ENCODE data around the gene C1orf53. TPM values are rescaled to one million over a fixed set of nuclear protein-coding genes. Genes with fewer than 3 reads are reported as not detected.

The C1orf53 gene
- total and polyA plus RNA-seq, 9 of the 15 experiments (the other 6 are each of a cell fraction or from before 2014, with no cell fraction given), result 0.31 to 3.2 (median 2.3) TPM

DNA sequence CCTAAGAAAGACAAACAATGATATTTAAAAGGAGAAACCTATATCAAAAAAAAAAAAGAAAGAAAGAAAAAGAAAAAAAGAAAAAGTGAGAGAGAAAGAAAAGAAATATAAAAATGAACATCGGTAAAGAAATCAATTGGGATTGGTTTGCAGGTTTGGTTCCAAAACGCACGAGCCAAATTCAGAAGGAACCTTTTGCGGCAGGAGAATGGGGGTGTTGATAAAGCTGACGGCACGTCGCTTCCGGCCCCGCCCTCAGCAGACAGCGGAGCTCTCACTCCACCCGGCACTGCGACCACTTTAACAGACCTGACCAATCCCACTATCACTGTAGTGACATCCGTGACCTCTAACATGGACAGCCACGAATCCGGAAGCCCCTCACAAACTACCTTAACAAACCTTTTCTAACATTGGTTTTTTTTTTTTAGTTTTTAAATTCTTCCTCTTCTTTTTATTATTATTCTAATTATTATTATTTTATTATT is 26.5 kb downstream of the C1orf53 start (continued):
- no peak for TF ChIP-seq ZC3H4 (CRISPR knock-in tag; IDR thresholded peaks at IDR 0.05; ENCODE audit: borderline replicate concordance)
- no peak for TF ChIP-seq ZNF184 (CRISPR knock-in tag; IDR thresholded peaks at IDR 0.05)
- TF ChIP-seq, protein P1, sequence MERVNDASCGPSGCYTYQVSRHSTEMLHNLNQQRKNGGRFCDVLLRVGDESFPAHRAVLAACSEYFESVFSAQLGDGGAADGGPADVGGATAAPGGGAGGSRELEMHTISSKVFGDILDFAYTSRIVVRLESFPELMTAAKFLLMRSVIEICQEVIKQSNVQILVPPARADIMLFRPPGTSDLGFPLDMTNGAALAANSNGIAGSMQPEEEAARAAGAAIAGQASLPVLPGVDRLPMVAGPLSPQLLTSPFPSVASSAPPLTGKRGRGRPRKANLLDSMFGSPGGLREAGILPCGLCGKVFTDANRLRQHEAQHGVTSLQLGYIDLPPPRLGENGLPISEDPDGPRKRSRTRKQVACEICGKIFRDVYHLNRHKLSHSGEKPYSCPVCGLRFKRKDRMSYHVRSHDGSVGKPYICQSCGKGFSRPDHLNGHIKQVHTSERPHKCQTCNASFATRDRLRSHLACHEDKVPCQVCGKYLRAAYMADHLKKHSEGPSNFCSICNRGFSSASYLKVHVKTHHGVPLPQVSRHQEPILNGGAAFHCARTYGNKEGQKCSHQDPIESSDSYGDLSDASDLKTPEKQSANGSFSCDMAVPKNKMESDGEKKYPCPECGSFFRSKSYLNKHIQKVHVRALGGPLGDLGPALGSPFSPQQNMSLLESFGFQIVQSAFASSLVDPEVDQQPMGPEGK (CRISPR knock-in tag; IDR thresholded peaks at IDR 0.05; ENCODE audit: borderline replicate concordance), result no peak
- TF ChIP-seq ZFPM2 (CRISPR knock-in tag; IDR thresholded peaks at IDR 0.05), result no peak
- no peak for TF ChIP-seq TSC22D4 (tag; IDR thresholded peaks at IDR 0.05)
- TF ChIP-seq EHMT2 (IDR thresholded peaks at IDR 0.05), result no peak
- no peak for TF ChIP-seq ZNF354B (CRISPR knock-in tag; IDR thresholded peaks at IDR 0.05)
- TF ChIP-seq, protein P2, sequence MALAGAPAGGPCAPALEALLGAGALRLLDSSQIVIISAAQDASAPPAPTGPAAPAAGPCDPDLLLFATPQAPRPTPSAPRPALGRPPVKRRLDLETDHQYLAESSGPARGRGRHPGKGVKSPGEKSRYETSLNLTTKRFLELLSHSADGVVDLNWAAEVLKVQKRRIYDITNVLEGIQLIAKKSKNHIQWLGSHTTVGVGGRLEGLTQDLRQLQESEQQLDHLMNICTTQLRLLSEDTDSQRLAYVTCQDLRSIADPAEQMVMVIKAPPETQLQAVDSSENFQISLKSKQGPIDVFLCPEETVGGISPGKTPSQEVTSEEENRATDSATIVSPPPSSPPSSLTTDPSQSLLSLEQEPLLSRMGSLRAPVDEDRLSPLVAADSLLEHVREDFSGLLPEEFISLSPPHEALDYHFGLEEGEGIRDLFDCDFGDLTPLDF (CRISPR knock-in tag; IDR thresholded peaks at IDR 0.05), result no peak
- no peak for TF ChIP-seq KAT8 (IDR thresholded peaks at IDR 0.05; ENCODE audit: low read depth)
- TF ChIP-seq ZNF785 (CRISPR knock-in tag; IDR thresholded peaks at IDR 0.05), result no peak
- TF ChIP-seq, protein P3, sequence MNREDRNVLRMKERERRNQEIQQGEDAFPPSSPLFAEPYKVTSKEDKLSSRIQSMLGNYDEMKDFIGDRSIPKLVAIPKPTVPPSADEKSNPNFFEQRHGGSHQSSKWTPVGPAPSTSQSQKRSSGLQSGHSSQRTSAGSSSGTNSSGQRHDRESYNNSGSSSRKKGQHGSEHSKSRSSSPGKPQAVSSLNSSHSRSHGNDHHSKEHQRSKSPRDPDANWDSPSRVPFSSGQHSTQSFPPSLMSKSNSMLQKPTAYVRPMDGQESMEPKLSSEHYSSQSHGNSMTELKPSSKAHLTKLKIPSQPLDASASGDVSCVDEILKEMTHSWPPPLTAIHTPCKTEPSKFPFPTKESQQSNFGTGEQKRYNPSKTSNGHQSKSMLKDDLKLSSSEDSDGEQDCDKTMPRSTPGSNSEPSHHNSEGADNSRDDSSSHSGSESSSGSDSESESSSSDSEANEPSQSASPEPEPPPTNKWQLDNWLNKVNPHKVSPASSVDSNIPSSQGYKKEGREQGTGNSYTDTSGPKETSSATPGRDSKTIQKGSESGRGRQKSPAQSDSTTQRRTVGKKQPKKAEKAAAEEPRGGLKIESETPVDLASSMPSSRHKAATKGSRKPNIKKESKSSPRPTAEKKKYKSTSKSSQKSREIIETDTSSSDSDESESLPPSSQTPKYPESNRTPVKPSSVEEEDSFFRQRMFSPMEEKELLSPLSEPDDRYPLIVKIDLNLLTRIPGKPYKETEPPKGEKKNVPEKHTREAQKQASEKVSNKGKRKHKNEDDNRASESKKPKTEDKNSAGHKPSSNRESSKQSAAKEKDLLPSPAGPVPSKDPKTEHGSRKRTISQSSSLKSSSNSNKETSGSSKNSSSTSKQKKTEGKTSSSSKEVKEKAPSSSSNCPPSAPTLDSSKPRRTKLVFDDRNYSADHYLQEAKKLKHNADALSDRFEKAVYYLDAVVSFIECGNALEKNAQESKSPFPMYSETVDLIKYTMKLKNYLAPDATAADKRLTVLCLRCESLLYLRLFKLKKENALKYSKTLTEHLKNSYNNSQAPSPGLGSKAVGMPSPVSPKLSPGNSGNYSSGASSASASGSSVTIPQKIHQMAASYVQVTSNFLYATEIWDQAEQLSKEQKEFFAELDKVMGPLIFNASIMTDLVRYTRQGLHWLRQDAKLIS (CRISPR knock-in tag; IDR thresholded peaks at IDR 0.05), result no peak
- TF ChIP-seq, protein P4, sequence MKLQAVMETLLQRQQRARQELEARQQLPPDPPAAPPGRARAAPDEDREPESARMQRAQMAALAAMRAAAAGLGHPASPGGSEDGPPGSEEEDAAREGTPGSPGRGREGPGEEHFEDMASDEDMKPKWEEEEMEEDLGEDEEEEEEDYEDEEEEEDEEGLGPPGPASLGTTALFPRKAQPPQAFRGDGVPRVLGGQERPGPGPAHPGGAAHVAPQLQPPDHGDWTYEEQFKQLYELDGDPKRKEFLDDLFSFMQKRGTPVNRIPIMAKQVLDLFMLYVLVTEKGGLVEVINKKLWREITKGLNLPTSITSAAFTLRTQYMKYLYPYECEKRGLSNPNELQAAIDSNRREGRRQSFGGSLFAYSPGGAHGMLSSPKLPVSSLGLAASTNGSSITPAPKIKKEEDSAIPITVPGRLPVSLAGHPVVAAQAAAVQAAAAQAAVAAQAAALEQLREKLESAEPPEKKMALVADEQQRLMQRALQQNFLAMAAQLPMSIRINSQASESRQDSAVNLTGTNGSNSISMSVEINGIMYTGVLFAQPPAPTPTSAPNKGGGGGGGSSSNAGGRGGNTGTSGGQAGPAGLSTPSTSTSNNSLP (IDR thresholded peaks at IDR 0.05; ENCODE audit: borderline replicate concordance, low read depth, low read length), result 0 out of 2 replicates have a peak, but pooled peaks have one; percentile 5
- TF ChIP-seq EWSR1 (IDR thresholded peaks at IDR 0.05; ENCODE audit: borderline replicate concordance, low read depth, partially characterized antibody), result no peak
- TF ChIP-seq PHB (CRISPR knock-in tag; IDR thresholded peaks at IDR 0.05), result no peak
- no peak for TF ChIP-seq MEF2D (tag; conservative IDR thresholded peaks at IDR 0.05; ENCODE audit: low read depth)
- no peak for TF ChIP-seq ZNF778 (CRISPR knock-in tag; IDR thresholded peaks at IDR 0.05)
- no peak for TF ChIP-seq XRCC5 (IDR thresholded peaks at IDR 0.05; ENCODE audit: low read depth, low read length)
- peak; percentile 72 for TF ChIP-seq POLR2H (tag; IDR thresholded peaks at IDR 0.05; ENCODE audit: low read depth)
- no peak for TF ChIP-seq TCF7 (IDR thresholded peaks at IDR 0.05; ENCODE audit: borderline replicate concordance)
- TF ChIP-seq, protein P5, sequence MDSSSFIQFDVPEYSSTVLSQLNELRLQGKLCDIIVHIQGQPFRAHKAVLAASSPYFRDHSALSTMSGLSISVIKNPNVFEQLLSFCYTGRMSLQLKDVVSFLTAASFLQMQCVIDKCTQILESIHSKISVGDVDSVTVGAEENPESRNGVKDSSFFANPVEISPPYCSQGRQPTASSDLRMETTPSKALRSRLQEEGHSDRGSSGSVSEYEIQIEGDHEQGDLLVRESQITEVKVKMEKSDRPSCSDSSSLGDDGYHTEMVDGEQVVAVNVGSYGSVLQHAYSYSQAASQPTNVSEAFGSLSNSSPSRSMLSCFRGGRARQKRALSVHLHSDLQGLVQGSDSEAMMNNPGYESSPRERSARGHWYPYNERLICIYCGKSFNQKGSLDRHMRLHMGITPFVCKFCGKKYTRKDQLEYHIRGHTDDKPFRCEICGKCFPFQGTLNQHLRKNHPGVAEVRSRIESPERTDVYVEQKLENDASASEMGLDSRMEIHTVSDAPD (CRISPR knock-in tag; IDR thresholded peaks at IDR 0.05), result no peak
